ENCODE results near the gene ZNF148.

DNA sequence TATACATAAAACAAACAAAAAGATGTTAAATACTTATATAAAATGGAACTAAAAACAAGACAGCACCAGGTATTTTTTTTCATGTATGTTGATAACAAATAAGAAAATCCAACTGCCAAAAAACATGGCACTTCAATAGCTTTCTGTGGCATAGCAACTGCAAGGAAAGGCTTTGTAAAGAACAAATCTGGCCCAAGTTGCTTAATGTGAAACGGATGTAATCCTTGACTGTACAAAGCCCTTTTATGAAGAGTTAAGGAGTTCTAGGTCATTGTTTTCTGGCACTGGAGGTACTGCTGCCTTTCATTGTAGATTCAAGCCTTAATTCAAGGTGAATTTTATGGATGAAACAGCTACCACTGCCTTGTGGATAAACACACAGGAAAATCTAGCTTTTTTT lies 93.7 kb downstream of the ZNF148 start:
- TF ChIP-seq, protein P1, sequence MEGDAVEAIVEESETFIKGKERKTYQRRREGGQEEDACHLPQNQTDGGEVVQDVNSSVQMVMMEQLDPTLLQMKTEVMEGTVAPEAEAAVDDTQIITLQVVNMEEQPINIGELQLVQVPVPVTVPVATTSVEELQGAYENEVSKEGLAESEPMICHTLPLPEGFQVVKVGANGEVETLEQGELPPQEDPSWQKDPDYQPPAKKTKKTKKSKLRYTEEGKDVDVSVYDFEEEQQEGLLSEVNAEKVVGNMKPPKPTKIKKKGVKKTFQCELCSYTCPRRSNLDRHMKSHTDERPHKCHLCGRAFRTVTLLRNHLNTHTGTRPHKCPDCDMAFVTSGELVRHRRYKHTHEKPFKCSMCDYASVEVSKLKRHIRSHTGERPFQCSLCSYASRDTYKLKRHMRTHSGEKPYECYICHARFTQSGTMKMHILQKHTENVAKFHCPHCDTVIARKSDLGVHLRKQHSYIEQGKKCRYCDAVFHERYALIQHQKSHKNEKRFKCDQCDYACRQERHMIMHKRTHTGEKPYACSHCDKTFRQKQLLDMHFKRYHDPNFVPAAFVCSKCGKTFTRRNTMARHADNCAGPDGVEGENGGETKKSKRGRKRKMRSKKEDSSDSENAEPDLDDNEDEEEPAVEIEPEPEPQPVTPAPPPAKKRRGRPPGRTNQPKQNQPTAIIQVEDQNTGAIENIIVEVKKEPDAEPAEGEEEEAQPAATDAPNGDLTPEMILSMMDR (IDR thresholded peaks at IDR 0.05) = no peak
- TF ChIP-seq ZFX (IDR thresholded peaks at IDR 0.05; ENCODE audit: borderline replicate concordance) = no peak

Measured in 22Rv1 (cell line).